ENCODE data around the gene FTHL17.

GRCh38 chrX:31053621-31054020 lies 18.2 kb downstream of the FTHL17 start:
- TF ChIP-seq ISL1 (CRISPR knock-in tag; IDR thresholded peaks at IDR 0.05) (no peak), ZFP30 (CRISPR knock-in tag; IDR thresholded peaks at IDR 0.05) (no peak)

Data from SK-N-SH treated with all-trans-retinoic acid at 6 μM for 48 hours (cell line).